Heart left ventricle (tissue), 16 donors: ENCODE results near the gene LRP1B. TPM values are rescaled to one million over a fixed set of nuclear protein-coding genes. Genes with fewer than 3 reads are reported as not detected.

Experiments
- ATAC-seq, 4 donors: fragments of 200-7000 bp; cut with Tn5 transposase; one replicate each; pipeline ENCODE4 v1.9.1; 2020 to 2022; ENCODE audit warnings: moderate library complexity in 4 of 4, mild to moderate bottlenecking in 3 of 4, moderate number of reproducible peaks in 1 of 4
- DNase-seq, 5 donors: peaks; one replicate each; pipeline ENCODE4 v3.0.0-alpha.2; 2020
- H3K27ac ChIP-seq, 12 donors: fragments of 200-600 bp; sonication (generic) in 4 of 12; one replicate each; pipeline versions ENCODE4 v1.5.0 to v1.8.0; 2016 to 2022; ENCODE audit warnings: mild to moderate bottlenecking in 2 of 12
- H3K27me3 ChIP-seq, 9 donors: fragments of 200-600 bp; sonication (generic) in 2 of 9; one replicate each; pipeline versions ENCODE4 v1.5.1 to v1.8.0; 2016 to 2022; ENCODE audit warnings: mild to moderate bottlenecking in 3 of 9
- H3K36me3 ChIP-seq, 9 donors: fragments of 200-600 bp; sonication (generic) in 2 of 9; one replicate each; pipeline versions ENCODE4 v1.5.0 to v1.8.0; 2018 to 2022; ENCODE audit warnings: mild to moderate bottlenecking in 2 of 9
- H3K4me1 ChIP-seq, 12 donors: fragments of 200-600 bp; sonication (generic) in 4 of 12; one replicate each; pipeline versions ENCODE4 v1.5.0 to v1.8.0; 2016 to 2022; ENCODE audit warnings: mild to moderate bottlenecking in 3 of 12
- H3K4me3 ChIP-seq, 12 donors: fragments of 200-600 bp; sonication (generic) in 4 of 12; one replicate each; pipeline versions ENCODE4 v1.5.0 to v1.8.0; 2017 to 2022; ENCODE audit warnings: mild to moderate bottlenecking in 9 of 12, moderate library complexity in 4 of 12
- H3K9me3 ChIP-seq, 12 donors: fragments of 200-600 bp; sonication (generic) in 4 of 12; one replicate each; pipeline versions ENCODE4 v1.5.0 to v1.8.0; 2016 to 2022; ENCODE audit warnings: mild to moderate bottlenecking in 1 of 12
- POLR2A ChIP-seq, 2 donors: fragments of 450-650 bp; IDR thresholded peaks; one replicate each; pipeline ENCODE4 v1.6.1; 2017; ENCODE audit warnings: antibody characterized with exemption in 2 of 2, mild to moderate bottlenecking in 2 of 2, moderate library complexity in 2 of 2
- WGBS, 4 donors: extraction: QIAGEN DNeasy Blood & Tissue Kit in 2 of 4; methylation state at CpG; one replicate each; pipeline versions ENCODE4 v1.1.5 to v1.1.7; 2013 to 2018; 5-methylcytosine and 5-hydroxymethylcytosine counted together
- intact Hi-C, 10 donors: fragments of 100-400 bp; cut with DNase I; formaldehyde crosslinking; loops; one replicate each; pipeline versions ENCODE4 v1.11.1 to v1.14.2; 2022
- polyA plus RNA-seq, 2 donors: library from polyadenylated mRNA; stranded (reverse); fragments of 200-250 nt; gene quantifications; one replicate each; pipeline ENCODE4 v1.2.3, GENCODE V29; 2013
- total RNA-seq, 9 donors: library from RNA; depleted of rRNA in 2 of 9; stranded (reverse); fragments of >200 nt in 2 of 9; fragmentation: NEBNext Ultra II Directional in 3 of 9; extraction: Animal tissue kit (Norgen Biotek cat#: 25700) in 3 of 9; gene quantifications; one replicate each; pipeline versions ENCODE4 v1.1.0 to v1.2.4, GENCODE V29; 2016 to 2023
- TF ChIP-seq, protein P1 (sequence below), 12 donors: fragments of 200-600 bp; sonication (generic) in 4 of 12; IDR thresholded peaks; one replicate each; pipeline versions ENCODE4 v1.5.0 to v1.8.0; 2018 to 2022; ENCODE audit warnings: antibody characterized with exemption in 12 of 12, mild to moderate bottlenecking in 5 of 12
- donor health status: ischemic (EF 13 %, LVEDD 7.1; RV severe dilation, severe dysfunction).
- donor health status: healthy with polysubstance abuse.
- donor health status: DM: no; HTN: yes; CAD: no.
- donor health status: DM: no; HTN: no; CAD: no.
- donor health status: ischemic (EF 25% LVEDD 6.9; RV normal size, moderate dysfunction).
- donor health status: ischemic (EF 25% LVEDD 5.7; RV mildly dilated, moderate dysfunction).
- donor health status: healthy.
- donor health status: DM: yes; HTN: yes; CAD: no.
- donor health status: ischemic (EF 35%, LVEDD 5.7; RV mildly dilated, moderate dysfunction).
- donor health status: nonischemic (EF 11% LVEDD 7.7; RV severe dilation, severe dysfunction).
- donor health status: DM: yes; HTN: yes; CAD: no.
- donor health status: PGD.
- donor health status: ischemic (EF 29% LVEDD 5.4; RV normal size, mild dysfunction).
- donor health status: nonischemic (EF 23%, LVEDD 6.1; RV moderate dilation, normal function).

LRP1B gene
- total and polyA plus RNA-seq, 11 donors = 0.01 to 0.19 (median 0.11) TPM; not detected in 2

DNA sequence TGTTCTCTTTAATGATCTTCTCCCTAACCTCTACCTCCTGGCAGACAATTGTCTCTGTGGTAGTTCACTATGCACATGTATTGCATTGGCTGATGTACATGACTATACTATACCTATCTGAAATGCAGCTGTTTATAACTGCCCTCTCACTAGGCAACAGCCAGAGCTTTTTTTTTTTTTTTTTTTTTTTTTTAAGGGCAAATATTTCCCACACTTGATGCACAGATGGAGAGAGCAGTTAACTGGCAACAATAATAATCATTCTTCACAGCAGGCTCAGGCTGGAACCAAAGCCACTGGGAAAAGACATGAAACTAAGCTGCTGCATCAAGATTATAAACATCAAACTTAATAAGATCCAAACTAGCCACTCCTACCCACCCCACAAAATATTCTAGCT lies 707.7 kb downstream of the LRP1B start:
- intact Hi-C loops = no loop called here
- no peak for TF ChIP-seq POLR2A (IDR thresholded peaks at IDR 0.05)
- TF ChIP-seq, protein P1, sequence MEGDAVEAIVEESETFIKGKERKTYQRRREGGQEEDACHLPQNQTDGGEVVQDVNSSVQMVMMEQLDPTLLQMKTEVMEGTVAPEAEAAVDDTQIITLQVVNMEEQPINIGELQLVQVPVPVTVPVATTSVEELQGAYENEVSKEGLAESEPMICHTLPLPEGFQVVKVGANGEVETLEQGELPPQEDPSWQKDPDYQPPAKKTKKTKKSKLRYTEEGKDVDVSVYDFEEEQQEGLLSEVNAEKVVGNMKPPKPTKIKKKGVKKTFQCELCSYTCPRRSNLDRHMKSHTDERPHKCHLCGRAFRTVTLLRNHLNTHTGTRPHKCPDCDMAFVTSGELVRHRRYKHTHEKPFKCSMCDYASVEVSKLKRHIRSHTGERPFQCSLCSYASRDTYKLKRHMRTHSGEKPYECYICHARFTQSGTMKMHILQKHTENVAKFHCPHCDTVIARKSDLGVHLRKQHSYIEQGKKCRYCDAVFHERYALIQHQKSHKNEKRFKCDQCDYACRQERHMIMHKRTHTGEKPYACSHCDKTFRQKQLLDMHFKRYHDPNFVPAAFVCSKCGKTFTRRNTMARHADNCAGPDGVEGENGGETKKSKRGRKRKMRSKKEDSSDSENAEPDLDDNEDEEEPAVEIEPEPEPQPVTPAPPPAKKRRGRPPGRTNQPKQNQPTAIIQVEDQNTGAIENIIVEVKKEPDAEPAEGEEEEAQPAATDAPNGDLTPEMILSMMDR (IDR thresholded peaks at IDR 0.05) = no peak

DNA sequence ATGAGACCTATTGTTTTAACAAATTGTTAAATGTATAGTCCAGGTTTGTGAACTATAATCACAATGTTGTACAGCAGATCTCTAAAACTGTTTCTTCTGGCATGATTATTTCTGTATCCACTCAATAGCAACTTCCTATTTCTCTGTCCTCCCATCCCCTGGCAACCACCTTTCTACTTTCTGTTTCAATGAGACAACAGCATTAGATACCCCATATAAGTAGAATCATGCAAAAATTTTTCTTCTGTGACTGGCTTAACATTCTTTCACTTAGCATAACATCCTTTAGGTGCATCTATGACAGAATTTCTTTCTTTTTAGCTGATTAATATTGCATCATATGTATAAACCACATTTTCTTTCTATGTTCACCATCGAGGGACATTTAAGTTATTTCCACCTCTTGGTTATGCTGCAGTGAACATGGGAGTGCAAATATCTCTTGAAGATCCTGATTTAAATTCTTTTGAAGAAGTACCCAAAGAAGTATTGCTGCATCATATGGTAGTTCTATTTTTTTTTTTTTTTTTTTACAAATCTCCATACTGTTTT lies 713.5 kb downstream of the LRP1B start:
- no peaks in the 10 kb centered on the region for H3K36me3 ChIP-seq
- H3K4me1 ChIP-seq = no peaks in the 10 kb centered on the region
- ATAC-seq (no peak), DNase-seq (no peak)
- peaks cover 0 to 3% (median 0%) of the 10 kb centered on the region in 12 donors for H3K9me3 ChIP-seq
- H3K27me3 ChIP-seq = no peaks in the 10 kb centered on the region
- WGBS, 4 donors = 71 to 88% (median 79%) methylated on average over 1 of the region's 1 CpG
- intact Hi-C loops = no loop called here
- TF ChIP-seq, protein P1 (IDR thresholded peaks at IDR 0.05) = no peak
- TF ChIP-seq POLR2A (IDR thresholded peaks at IDR 0.05) = no peak
- no peak overlapping the region for H3K27ac ChIP-seq
- no peak overlapping the region for H3K4me3 ChIP-seq

More for the DNA sequence above, 707.7 kb downstream of the LRP1B start:
- Histone ChIP-seq H3K4me3 (no peak overlapping the region), H3K9me3 (peaks cover 0 to 7% (median 0%) of the 10 kb centered on the region in 12 donors), H3K4me1 (no peaks in the 10 kb centered on the region), H3K27me3 (no peaks in the 10 kb centered on the region), H3K36me3 (no peaks in the 10 kb centered on the region), H3K27ac (no peak overlapping the region)
- ATAC-seq (no peak), DNase-seq (no peak)

DNA sequence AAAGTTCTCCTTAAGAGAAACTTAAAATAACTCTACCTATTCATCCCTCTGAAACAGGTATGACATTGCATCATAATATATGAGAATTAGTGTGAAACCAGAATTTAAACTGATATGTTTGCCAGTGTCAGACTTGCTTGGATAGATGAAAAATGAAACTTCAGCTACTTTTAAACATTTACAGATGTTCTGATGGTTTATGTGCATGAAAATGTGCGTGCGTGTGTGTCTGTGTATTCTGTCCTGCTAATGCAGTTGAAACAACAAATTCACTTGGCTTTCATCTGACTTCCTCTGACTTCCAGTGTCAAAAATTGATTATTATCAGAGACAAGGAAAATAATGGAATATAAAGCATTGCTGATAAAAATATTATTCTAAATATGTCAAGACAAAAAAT lies 719.4 kb downstream of the LRP1B start:
- Histone ChIP-seq H3K4me3 (no peak overlapping the region), H3K4me1 (no peaks in the 10 kb centered on the region), H3K36me3 (no peaks in the 10 kb centered on the region), H3K27me3 (no peaks in the 10 kb centered on the region), H3K9me3 (peaks cover 0 to 4% (median 0%) of the 10 kb centered on the region in 12 donors), H3K27ac (no peak overlapping the region)
- TF ChIP-seq POLR2A (IDR thresholded peaks at IDR 0.05) = no peak
- TF ChIP-seq, protein P1 (IDR thresholded peaks at IDR 0.05) = no peak
- intact Hi-C loops = no loop called here
- no peak for ATAC-seq
- DNase-seq = no peak
- WGBS, 4 donors = 89 to 94% (median 91%) methylated on average over 2 of the region's 2 CpGs

DNA sequence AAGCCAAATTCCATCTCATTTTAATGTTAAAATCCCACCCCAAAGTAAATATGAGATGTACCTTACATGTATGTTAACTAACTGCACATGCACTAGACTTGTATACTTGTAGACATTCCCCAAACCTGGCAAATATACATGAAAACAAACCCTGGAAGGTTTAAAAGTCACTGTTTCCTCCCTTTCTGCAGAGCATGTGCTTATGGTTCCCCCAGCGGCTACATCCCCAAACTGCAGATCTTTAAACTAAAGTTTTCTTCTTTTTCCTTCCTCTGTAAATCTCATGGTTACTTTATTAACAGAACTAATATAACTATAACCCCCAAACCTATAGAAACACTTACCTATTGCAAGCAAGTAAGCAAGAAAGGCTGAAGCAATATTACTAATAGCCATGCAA lies 731.5 kb downstream of the LRP1B start:
- intact Hi-C loops = no loop called here
- H3K4me3 ChIP-seq = no peak overlapping the region

More for the DNA sequence above, 731.5 kb downstream of the LRP1B start:
- ATAC-seq (no peak), DNase-seq (no peak)
- TF ChIP-seq, protein P1 (IDR thresholded peaks at IDR 0.05) = peak in 3 of 12 donors; percentile 13 to 36 (median 14)
- TF ChIP-seq POLR2A (IDR thresholded peaks at IDR 0.05) = no peak
- no peaks in the 10 kb centered on the region for H3K9me3 ChIP-seq
- no peaks in the 10 kb centered on the region for H3K36me3 ChIP-seq
- H3K4me1 ChIP-seq = no peaks in the 10 kb centered on the region
- no peak overlapping the region for H3K27ac ChIP-seq
- H3K27me3 ChIP-seq = no peaks in the 10 kb centered on the region
- WGBS, 4 donors = 46 to 65% (median 53%) methylated on average over 1 of the region's 1 CpG
